VCaP (cell line): Measurements from ENCODE around the gene RAD18.

Source experiments
- H3K27ac ChIP-seq: fragments of 450-650 bp; 2 replicates; pipeline ENCODE4 v1.5.1; 2017
- CTCF ChIP-seq: fragments of 450-650 bp; conservative IDR thresholded peaks from 2 replicates; pipeline ENCODE4 v1.5.1; 2017; ENCODE audit warnings: mild to moderate bottlenecking, moderate library complexity

Gene RAD18

GRCh38 chr3:8990266-8991215 lies 27.3 kb upstream of the RAD18 start:
- no peak for TF ChIP-seq CTCF
- H3K27ac ChIP-seq = no peak overlapping the region

DNA sequence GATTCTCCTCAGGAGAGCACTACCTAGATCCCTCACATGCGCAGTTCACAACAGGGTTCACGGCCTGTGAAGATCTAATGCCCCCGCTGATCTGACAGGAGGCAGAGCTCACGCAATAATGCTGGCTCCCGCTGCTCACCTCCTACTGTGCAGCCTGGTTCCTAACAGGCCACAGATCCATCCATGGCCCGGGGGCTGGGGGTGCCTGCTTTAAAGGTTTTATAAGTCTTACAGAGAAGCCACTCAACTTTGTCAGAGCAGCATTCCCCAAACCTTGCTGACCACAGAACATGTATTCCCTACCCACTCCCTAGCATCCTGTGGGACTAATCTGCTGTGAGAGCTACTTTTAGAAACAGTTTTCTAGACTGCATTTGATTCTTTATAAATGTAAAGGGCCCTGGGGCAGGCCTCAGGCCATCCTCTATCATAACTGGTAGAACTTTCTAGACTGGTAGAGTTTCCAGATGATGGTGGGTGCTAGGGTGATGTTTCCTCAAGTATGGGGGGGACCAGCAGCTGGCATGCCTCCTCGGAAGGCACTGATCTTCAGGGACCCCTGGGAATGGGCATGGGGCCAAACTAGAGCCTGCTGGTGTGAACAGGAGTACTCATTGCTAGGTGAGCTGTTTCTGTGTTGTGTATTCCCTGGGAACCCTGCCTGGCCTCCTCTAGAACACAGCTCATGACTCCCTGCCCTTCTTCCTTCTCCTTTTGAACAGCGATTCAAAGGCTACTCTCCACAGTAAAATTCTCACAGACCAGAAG lies 25.7 kb upstream of the RAD18 start:
- H3K27ac ChIP-seq = peak overlapping the region; percentile 16; the same call in 1 of the 2 replicates
- TF ChIP-seq CTCF = no peak

- no peak for TF ChIP-seq CTCF
- H3K27ac ChIP-seq = peak overlapping the region; percentile 16; the same call in 1 of the 2 replicates
These were observed 25.0 kb upstream of the RAD18 start for GRCh38 chr3:8988384-8988655.

- no peak overlapping the region for H3K27ac ChIP-seq
- TF ChIP-seq CTCF = peak; percentile 94
These were observed 24.5 kb upstream of the RAD18 start for GRCh38 chr3:8987645-8988383.

DNA sequence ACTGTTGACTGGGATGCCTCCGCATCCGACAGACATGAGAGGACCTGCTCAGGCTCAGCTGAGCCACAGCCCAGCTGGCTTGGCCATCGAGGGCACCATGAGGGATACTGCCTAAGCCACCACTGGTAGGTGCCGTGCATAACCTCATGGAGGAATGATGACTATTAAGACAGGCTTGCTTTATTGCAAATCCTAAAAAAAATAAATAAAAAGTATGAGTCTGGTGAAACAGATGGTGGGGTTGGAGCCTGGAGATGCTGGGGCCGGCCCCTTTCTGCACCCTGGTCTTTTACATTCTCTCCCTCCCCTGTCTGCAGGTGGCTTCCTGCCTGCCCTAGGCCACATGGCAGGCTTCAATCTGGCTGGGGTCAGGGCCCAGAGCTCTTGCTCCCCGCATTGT lies 24.0 kb upstream of the RAD18 start:
- TF ChIP-seq CTCF = no peak
- H3K27ac ChIP-seq = no peak overlapping the region

- TF ChIP-seq CTCF = no peak
These were observed 23.5 kb upstream of the RAD18 start for GRCh38 chr3:8986741-8987140.

DNA sequence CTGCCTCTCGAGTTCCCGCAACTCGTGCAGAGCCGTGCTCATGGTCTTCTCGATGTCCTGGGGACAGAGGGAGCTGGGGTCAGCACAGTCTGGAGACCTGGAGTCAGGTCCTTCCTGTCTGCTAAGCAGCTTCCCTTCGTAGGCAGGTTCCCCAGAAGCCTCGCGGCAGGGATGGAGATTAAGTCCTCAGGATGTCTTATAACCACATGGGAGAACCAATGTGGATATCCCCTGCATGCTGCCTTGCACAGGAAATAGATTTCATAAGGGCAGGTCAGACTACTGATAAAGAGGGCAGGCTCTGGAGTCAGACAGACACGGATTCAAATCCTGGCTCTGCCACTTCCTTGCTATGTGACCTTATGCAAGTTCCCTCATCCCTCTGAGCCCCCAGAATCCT lies 22.6 kb upstream of the RAD18 start:
- H3K27ac ChIP-seq = no peak overlapping the region
- no peak for TF ChIP-seq CTCF

More at GRCh38 chr3:8986741-8987140, 23.5 kb upstream of the RAD18 start:
- no peak overlapping the region for H3K27ac ChIP-seq
